Tibial nerve (tissue), 3 donors: ENCODE data around the gene SYNDIG1L.

Source experiments
- POLR2A ChIP-seq, 2 donors: fragments of 450-650 bp; IDR thresholded peaks; one replicate each; pipeline ENCODE4 v1.6.1; 2017; ENCODE audit warnings: antibody characterized with exemption in 2 of 2, mild to moderate bottlenecking in 2 of 2, moderate library complexity in 2 of 2
- TF ChIP-seq, protein P1 (sequence below), 5 experiments: fragments of 200-600 bp in 3 of 5; fragments of 450-650 bp in 2 of 5; sonication (generic) in 3 of 5; IDR thresholded peaks; one replicate each; pipeline ENCODE4 v1.5.1; 2016 to 2019; ENCODE audit warnings: antibody characterized with exemption in 5 of 5, mild to moderate bottlenecking in 3 of 5, moderate library complexity in 2 of 5

DNA sequence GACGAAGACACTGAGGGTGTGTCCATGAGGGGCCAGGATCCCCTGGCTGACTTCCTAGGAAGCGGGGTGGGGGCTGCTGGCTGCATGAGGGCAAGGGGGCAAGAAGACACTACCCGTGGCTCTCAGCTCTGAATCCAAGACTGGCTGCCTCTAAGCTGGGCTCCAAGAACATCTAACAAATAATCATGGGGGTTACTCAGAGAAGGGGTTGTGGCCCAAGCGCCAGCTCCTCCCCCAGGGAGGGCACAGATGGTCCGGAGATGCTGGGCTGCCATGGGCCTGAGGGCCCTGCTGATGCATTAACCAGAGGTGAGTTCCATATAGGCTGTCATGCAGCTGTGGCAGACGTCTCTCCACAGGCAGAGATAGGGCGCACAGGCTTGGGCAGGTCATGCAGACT, 14.3 kb downstream of the SYNDIG1L start:
- TF ChIP-seq POLR2A (IDR thresholded peaks at IDR 0.05) = no peak
- TF ChIP-seq, protein P1, sequence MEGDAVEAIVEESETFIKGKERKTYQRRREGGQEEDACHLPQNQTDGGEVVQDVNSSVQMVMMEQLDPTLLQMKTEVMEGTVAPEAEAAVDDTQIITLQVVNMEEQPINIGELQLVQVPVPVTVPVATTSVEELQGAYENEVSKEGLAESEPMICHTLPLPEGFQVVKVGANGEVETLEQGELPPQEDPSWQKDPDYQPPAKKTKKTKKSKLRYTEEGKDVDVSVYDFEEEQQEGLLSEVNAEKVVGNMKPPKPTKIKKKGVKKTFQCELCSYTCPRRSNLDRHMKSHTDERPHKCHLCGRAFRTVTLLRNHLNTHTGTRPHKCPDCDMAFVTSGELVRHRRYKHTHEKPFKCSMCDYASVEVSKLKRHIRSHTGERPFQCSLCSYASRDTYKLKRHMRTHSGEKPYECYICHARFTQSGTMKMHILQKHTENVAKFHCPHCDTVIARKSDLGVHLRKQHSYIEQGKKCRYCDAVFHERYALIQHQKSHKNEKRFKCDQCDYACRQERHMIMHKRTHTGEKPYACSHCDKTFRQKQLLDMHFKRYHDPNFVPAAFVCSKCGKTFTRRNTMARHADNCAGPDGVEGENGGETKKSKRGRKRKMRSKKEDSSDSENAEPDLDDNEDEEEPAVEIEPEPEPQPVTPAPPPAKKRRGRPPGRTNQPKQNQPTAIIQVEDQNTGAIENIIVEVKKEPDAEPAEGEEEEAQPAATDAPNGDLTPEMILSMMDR (IDR thresholded peaks at IDR 0.05) = no peak
